GM19468 (cell line): ENCODE results near the gene KCTD8.

Experiments used
- ATAC-seq: cut with Tn5 transposase; IDR thresholded peaks from one replicate; pipeline ENCODE4 v1.9.1; 2021; ENCODE audit warnings: mild to moderate bottlenecking, moderate library complexity, moderate number of reproducible peaks; ENCODE audit not compliant: unreplicated experiment; ENCODE audit errors: extremely low read depth

The KCTD8 gene

DNA sequence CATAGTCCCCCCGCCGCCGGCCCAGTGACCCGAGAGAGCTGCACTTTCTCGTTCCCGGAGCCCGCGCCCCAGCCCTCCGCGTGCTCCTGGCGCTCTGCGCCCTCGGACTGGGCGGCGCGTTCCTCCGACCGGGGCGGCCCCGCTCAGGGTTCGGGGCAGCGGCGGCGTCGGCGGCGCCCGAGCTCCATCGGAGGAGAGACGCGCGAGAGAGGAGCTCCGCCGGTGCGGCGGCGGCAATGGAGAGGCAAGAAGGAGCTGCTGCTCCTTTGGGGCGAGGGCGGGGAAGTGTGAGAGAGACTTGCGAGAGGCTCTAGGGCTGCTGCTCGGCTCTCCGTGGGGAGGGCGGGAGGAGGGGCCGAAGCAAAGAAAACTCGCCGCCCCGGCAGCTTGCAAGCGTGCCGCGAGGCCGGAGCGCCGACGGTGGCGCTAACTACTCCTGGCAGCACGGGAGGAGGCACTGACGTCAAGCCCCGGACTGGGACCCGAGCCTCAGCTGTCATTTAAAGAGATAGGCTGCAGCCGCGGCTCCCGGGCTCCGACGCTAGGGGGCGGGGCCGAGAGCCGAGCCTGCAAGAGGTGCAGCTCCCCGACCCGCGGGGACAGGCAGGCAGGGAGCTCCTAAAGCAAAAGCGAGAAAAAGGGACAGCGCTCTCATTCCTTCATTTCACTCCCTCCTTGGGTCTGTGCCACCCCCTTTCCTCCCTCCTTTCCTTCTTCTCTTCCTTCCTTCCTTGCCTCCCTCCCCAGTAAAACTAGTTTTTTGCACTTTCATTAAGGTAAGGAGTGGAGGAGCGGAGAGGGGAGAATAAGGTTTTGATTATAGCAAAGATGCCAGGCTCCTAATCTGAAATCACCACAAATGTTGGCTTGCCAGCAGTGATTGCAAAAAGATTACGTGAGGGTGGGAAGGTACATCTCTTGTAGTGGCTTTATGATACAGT, at the start of gene KCTD8:
Gene KCTD8 (minus strand): TSS at position 289 of the 941 bp plus-strand sequence.
- ATAC-seq, result peak; percentile 89

DNA sequence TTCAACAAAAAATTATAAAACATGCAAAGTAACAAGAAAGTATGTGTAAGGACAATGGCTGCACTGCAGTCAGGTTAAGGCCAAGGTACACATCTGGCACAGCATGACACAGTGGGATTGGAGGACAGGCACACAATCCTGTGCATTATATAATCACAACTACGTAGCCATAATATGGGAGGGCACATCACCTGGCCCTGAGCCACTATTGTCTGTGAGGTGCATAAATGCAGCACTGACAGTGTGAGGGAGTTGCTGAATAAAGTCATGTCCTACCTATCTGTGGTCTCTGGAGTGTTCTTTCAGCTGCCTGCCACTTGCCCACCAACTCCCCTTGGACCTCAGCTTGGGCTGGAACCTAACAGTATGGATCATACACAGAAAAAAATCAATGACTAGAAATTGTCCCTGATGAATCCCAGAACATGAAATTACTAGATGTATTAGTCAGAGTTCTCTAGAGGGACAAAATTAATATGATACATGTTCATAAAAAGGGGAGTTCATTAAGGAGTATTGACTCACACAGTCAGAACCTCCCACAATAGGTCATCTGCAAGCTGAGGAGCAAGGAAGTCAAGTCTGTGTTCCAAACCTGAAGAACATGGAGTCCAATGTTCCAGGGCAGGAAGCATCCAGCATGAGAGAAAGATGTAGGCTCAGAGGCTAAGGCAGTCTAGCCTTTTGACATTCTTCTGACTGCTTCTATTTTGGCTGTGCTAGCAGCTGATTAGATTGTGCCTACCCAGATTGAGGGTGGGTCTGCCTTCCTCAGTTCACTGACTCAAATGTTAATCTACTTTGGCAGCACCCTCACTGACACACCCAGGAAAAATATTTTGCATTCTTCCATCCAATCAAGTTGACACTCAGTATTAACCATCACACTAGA, 46.4 kb upstream of the KCTD8 start:
- no peak for ATAC-seq

DNA sequence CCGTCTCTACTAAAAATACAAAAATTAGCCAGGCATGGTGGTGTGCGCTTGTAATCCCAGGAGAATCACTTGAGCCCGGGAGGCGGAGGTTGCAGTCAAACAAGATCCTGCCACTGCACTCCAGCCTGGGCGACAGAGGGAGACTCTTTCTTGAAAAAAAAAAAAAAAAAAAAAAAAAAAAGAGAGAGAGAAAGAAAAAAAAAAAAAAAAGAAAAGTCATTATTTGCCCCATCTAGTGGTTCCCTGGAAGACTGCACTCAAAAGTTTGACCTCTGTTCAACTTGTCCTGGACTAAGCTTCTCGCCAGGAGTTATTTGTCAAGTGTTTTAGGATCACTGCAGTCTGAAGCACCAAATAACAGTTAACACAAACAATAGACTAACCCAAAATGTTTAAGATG, 45.3 kb upstream of the KCTD8 start:
- ATAC-seq, result no peak

DNA sequence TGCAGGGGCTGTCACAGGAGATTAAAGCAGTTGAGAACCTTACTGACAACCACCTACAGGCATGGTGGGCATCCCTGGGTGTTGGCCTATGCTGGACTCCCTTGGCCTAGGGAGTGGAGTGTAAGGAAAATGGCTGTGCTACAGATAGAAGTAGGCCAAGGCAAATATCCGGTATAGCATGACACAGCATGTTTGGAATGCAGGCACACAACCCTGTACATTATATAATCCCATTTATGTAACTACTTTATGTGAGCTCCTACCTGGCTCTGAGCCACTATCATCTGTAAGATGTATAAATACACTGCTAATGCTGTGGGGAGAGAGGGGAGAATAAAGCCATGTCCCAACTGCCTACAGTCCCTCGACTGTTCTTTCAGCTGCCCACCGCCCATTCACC, 38.7 kb upstream of the KCTD8 start:
- no peak for ATAC-seq

DNA sequence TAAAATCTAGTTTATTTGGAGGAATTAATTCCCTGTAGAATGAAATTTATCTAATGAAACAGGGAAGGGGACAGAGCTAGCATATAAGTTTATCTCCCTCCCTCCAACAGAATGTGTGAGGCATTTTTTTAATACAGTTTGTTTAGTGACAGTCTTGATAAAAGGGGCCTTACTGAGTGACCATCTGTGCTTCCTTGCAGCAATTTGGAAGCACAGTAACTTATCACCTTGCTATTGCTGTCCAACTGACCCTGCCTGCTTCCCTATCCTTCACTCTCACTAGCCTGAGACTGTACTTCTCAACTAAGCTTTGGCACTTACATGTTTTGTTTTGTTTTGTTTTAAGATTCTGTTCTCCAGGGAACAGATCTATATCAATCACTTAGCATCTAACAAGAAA, 31.1 kb upstream of the KCTD8 start:
- ATAC-seq, result no peak

DNA sequence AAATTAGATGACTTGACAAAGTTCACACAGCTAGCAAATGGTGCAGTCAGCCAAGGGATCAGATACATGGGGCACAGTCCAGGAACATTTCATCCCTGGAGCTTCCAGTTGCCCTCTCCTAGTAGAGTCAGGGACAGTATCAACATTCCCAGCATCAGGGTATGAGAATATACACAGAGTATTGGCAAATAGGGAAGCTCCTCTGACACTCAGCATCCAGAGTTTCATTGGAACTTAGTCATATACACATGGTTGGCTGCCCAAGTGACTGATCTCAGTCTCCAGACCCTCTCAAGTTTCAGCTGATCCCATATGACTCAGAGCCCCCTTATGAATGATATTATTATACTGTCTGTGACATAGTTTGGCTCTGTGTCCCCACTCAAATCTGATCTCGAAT, 13.7 kb upstream of the KCTD8 start:
- no peak for ATAC-seq

DNA sequence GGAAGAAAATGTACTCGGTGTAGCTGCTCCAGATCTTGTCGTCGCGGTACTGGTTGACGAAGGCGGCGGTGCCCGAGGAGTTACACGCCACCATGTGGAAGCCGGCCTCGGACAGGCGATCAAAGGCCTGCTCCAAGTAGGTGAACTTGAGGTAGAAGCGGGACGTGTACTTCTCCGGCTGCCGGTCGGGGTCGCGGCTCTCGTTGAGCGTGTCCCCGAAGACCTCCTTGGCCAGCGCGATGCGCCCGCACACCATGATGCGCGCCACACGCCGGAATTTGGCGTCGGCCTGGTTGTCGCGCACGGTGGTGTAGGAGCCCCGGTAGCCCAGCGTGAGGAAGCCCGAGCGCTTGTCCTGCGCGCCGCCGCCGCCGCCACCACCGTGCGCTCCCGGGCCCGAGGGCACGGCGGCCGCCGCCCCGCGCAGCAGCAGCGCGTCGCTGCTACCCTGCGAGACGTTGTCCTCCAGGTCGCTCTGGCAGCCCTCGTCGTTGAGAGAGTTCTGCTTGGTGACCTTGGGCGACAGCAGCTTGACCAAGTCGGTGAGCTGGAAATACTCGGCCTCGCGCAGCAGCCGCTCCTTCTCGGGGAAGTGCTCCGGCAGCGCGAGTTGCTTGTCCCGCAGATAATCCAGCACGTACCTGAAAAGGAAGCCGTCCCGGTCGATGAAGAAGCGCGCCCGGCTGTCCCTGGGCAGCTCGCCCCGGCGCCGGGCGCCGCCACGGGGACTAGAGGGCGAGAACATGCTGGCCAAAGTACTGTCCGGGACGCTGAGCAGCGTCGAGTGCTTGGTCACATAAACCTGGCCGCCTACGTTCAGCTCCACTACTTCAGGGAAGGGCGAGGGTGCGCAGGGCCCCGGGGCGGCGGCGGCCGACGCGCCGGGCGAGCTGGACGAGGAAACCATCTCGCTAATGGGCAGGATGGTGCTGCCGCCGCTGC, 775 bp downstream of the KCTD8 start:
- ATAC-seq, result no peak

DNA sequence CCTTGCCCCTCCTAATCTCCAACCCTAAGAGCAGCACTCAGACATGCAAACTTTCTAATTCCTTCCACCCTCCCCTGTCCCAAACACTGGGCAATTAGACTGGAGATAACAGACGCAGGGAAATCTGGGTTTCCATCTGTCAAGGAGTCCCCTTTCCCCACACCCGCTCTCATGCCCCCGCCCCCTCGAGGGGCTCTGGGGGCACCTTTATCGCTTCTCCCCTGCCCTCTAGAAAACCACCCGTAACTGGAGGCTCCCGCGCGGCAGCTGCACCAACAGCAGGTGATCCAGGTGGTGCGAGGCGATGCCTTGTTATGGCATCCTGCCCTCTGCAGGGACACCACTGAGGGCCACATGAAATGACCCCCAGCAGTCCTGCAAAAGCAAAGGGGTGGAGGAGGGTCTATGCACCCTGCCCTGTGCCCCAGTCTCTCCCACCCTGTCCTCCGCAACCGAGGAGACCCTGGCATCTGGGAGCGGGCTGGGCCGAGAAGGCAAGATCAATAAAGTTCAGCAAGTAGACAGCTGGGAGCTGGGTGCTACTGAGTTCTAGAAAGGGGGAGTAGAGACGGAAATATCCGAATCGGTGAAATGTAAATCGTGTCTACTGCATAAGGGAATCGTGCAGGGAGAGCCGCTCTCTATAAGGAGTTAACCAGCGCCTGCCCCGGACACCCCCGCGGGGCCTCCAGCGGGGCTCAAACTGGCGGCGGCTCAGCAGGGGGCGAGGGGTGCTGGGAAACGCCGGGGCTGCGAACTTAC, 1.6 kb downstream of the KCTD8 start:
- ATAC-seq, result no peak

DNA sequence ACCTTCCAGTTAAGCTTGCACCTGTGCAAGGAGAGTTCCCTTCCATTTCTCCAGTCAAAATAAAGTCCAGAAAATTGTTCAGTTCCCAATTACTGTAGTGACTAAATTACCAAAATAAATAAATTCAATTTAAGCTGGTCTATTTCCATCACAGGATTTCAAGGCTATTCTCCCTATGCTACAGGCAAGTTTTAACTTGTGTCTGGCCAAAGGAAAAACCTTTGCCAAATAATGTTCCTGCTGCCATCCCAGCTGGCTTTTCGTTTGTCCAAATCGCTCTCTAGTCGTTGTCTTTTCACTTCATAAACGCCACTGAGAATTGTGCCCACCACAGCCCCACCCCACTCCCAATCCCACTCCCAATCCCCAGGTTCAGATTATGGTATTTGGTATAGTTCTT, 2.4 kb downstream of the KCTD8 start:
- no peak for ATAC-seq

DNA sequence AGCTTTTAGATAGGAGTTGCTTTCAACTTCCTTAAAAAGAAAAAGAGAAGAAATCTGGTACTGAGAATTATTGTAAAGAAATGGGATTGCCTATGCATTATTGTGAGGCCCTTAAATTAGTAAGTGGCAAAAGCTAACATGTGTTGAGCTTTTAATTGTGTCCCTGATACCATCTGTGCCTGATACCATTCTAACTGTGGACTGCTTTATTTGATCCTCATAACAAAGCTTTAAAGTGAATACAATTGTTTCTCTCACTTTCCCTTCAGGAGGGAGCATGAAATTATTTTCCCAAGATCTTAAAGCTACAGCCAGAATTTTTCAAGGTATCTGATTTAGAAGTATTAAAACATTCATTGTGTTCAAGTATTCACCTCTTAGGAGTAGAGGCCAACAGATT, 9.9 kb downstream of the KCTD8 start:
- ATAC-seq, result no peak

DNA sequence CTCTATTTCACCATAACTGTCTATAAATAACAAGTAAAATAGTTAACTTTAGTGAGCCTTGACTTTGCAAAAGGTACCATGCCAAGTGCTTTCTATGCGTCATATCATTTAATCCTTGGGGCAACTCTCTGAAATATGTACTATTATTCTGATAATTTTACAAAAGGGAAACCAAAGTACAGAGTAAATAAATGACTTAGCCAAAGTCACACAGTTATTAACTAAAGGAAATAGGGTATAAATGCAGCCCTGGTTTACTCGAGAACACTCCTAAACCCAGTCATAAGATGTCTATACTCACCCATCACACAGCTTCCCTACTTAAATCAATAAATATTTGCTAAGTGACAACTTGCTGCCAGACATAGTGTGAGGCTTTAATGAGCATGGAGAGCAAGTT, 14.4 kb downstream of the KCTD8 start:
- ATAC-seq, result no peak

DNA sequence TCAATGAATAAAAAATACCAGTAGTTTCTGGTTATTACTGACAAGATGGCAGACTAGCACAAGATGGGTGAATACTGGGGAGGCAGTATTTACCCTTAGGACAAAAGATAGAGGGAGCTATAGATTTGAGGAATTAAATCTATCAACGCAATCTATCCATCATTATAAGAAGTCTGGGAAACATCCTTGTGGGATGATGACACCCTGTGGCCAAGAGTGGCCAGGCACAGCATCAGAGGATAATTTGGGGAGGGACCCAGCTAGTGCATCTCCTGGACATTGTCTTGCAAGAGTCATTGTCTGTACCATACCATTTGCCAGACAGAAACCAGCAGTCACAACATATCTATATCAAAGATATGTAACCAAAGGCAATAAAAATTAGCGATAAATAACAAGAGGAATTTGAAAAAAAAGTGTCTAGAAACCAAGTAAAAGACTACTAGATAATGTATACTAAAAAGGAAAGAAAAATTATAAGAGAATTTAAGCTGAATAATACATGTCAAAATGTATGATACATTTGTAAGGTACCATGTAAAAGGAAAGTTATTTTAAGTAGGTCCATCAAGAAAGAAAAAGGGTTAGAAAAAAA, 22.9 kb downstream of the KCTD8 start:
- ATAC-seq, result no peak

DNA sequence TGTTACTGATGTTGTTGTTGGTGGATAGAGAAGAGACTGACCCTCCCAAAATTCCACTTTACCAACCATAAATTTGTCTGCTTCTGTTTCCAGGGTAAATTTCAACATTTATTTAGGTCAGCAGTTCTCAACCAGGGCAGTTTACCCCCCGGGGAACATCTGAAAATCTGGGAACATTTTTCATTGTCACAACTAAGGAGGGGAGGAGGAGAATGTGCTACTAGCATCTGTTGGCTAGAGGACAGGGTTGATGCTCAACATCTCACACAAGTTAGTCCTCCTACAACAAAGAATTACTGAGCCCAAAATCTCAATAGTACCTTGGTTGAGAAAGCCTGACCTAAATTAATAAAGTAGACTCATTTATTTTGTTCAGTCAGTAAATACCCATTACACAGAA, 25.7 kb downstream of the KCTD8 start:
- no peak for ATAC-seq

DNA sequence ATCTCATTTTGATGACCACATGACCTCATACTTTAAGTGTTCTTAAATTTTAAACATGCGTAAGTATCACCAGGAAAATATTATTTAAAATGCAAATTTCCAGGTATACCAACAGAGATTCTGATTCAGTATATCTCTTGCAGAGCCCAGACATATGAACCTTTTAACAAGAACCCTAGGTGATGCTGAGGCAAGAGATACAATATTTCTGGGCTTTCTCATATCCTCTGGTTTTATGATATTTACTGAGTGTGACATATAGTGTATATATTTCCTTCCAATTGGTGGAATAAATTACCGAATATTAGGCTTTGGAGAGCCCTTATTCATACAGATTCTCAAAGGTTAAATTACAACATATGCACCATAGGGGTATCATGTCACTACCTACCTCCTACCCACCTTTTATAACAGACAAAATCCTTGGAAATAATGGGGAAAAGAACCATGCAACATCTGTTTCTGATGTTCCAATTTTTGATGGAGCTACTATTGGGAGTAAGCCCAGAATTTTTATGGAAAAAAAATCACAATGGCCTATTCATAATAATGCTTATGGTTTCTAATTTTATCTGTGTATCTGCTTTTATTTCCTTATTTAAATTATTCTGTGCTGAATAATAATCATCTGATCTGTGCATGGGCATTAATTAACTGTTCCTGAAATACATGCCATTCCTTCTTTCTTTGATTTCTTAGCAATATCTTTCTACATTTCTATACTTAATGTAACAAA, 27.1 kb downstream of the KCTD8 start:
- ATAC-seq, result no peak

DNA sequence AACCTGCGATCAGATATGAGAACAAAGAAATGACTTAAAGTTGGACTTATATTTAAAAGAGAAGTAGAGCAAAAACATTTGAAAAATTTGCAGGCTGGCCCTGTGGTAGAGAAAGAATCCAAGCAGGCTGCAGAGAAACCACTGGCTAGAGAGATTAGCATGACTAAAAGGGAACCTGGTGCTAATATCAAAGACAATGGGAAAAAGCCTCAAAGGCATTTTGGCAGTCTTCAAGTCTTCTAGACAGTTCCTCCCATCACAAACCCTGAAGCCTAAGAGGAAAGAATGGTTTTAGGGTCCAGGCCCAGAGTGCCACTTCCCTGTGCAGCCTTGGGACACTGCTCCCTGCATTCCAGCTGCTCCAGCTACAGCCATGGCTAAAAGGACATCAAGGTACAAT, 33.4 kb downstream of the KCTD8 start:
- ATAC-seq, result no peak

DNA sequence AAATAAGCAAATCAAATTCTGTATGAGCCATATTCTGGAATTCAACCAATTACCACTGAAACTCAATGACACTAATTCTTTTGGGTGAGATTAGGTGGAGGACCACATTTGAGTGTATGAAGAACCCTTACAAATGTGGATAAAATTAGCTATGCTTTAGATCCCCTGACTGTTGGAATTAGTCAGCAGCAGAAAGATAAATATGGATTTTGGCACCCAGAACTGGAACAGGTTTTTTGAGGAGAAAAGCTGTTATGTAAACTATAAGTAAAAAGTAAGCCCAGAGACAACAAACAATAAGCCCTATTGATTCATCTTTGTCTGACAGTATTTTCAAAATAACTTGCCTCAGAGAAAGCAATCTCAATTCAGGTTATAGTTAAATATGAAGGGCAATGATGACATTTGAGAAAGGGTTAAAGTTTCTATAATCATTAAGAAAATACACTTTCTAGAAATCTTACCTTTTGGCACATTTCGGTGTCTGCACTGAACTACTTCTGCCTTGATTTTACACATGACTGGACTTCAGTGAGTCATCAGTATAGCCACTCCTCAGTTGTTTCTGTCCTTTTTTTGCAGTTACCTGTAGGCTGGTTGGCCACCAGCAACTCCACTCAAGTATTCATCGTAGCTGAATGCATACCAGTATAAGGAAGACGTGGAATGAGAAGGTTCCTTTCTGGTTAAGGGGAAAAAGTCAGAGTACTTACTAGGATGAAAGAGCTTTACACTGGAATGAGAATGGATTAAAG, 80.0 kb downstream of the KCTD8 start:
- ATAC-seq, result no peak

DNA sequence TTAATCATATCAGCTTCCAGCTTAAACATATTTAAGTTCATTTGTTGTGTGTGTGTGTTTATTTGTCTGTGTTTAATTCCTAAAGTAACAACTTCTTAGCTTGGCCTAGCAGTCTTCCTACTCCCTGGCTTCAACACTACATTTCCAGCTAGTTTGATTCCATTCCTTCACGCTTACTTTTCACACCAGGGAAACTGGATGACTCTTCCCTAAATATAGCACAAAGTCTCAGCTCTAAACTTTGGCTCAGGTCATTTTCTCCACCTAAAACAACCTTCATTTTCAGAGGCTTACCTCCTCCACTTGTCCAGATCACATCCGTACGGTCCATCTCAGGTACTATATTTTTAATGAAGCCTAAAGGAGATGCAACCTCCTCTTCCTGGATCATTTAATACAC, 94.4 kb downstream of the KCTD8 start:
- ATAC-seq, result no peak

DNA sequence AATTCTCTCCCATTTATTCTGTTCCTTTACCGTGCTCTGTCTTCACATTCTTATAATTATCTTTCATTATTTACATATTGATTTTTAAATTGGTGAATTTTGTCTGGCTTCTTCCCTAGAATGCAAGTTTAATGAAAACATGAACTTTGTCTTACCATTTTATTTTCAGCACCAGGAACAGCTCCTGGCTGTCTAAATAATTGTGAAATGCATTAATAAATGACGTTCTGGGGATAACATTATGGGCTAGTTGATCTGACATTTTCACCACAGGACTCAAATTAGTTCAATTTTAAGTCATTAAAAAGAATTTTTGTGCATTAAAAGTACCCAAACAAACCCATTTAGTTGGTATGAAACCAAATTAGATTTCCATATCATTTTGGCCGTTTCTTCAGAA, 97.5 kb downstream of the KCTD8 start:
- ATAC-seq, result no peak
